ENCODE data around the gene TMC8. TPM values are rescaled to one million over a fixed set of nuclear protein-coding genes. Genes with fewer than 3 reads are reported as not detected.

Gene TMC8
- total and polyA plus RNA-seq, 2 donors from 2014 or later: 1.0 to 35.9 TPM

DNA sequence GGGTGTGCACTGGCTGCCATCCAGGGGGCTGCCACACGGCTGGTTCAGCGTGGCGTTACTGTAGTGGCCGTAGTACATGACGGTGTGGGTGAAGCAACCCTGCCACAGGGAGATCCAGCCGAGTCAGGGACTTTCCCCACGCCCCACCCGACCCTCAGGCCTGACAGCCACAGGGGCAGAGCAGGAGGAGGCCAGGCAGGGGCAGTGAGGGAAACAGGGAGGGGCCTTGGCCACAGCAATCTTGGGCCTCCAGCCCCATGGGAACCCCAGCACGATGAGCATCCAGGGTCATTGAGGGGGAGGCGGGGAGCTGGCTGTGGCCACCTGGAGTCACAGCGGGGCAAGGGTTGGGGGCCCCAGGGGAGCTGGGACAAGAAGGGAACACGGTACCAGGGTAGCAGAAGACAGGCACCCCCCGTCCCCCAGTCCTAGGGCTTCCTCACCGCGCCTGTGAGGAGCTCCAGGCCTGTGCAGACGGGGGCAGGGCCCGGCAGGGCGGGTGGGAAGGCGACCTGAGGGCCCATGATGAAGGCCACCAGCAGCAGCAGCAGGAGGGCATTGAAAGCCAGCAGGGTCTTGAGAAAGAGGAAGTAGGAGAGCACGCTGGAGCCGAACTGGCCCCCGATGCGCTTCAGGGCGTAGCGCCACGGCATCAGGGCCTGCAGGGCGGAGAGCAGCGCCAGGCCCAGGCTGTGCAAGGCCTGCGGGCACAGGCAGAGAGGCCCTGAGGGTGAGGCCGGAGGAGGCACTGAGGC lies 6.3 kb upstream of the TMC8 start:
- peaks cover 0 to 5% (median 0%) of the 10 kb centered on the region in 3 donors for H3K36me3 ChIP-seq (ENCODE audit: control insufficient read depth in 2 of 3, insufficient read depth in 3 of 3, low read length in 3 of 3)
- H3K4me3 ChIP-seq (ENCODE audit: low read length in 3 of 3): no peak overlapping the region
- H3K27ac ChIP-seq (ENCODE audit: low read depth in 2 of 2, low read length in 2 of 2): no peak overlapping the region
- intact Hi-C loops (cut with DNase I): no loop called here
- H3K27me3 ChIP-seq (ENCODE audit: control insufficient read depth, insufficient read depth, low read length): no peaks in the 10 kb centered on the region
- TF ChIP-seq CTCF (IDR thresholded peaks at IDR 0.05; ENCODE audit: borderline replicate concordance, extremely low read depth, insufficient read depth): no peak
- no peak overlapping the region for H3K9ac ChIP-seq (ENCODE audit: low read length in 3 of 3)
- FAIRE-seq (no peak), DNase-seq (peak in 1 of 5 donors; percentile 71)
- H3K4me1 ChIP-seq (ENCODE audit: control insufficient read depth in 2 of 3, insufficient read depth in 2 of 3, low read depth in 1 of 3, low read length in 3 of 3): peaks cover 0 to 10% (median 0%) of the 10 kb centered on the region in 3 donors
- H3K9me3 ChIP-seq (ENCODE audit: control insufficient read depth in 2 of 3, insufficient read depth in 1 of 3, low read length in 3 of 3): no peaks in the 10 kb centered on the region

DNA sequence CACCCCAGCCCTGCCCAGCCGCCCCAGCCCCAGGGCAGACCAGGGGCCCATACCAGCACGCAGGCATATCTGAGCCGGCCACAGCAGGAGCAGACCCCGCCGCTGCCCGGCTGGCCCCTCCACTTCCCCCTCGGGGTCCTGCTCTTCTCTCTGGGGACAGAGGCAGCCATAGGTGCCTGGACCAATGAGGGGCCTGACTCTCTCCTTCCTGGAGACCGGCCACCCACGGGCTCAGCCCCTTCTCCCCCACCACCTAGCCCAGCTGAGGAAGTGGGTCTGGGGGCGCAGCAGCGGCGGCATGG lies 5.8 kb upstream of the TMC8 start:
- H3K9ac ChIP-seq (ENCODE audit: low read length in 3 of 3): no peak overlapping the region

DNA sequence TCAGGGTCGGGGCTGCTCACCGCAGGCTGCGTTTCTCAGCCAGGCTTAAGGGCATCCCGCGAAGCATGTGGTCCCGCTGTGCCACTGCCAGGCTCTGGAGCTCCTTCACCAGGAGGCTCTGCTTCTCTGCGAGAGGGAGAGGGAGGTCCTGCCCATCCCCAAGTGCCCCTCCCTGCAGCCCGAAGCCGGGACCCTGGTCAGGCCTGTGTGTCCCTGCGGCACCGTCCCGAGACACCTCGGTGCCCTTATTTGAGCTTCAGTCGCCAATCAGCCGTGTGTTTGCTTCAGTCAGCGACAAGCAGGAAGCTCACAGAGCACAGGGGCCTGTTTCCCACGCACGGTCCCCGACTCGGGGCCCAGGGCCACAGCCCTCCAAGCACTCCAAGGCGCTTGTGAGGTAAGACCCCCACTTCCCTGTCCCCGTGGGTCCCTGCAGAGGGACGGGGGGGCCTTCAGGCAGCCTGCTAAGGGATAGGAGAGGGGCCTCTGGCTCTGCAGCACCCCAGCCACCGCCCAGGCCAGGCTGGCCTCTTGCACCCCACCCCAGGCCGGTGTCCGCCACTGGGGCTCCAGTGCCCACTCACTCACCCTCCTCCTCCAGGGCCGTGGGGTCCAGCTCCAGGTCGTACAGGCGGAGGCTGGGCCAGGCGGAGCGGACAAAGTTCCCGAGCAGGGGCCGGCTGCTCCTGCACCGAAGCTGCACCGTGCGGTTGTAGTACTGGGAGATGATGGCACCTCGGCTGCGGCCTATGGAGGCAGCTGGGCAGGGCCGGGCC lies 5.2 kb upstream of the TMC8 start:
- DNase-seq (peak in 1 of 5 donors; percentile 67), FAIRE-seq (no peak)
- Histone ChIP-seq H3K4me1 (ENCODE audit: control insufficient read depth in 2 of 3, insufficient read depth in 2 of 3, low read depth in 1 of 3, low read length in 3 of 3) (peaks cover 0 to 15% (median 0%) of the 10 kb centered on the region in 3 donors), H3K9ac (ENCODE audit: low read length in 3 of 3) (no peak overlapping the region), H3K36me3 (ENCODE audit: control insufficient read depth in 2 of 3, insufficient read depth in 3 of 3, low read length in 3 of 3) (peaks cover 0 to 5% (median 0%) of the 10 kb centered on the region in 3 donors), H3K9me3 (ENCODE audit: control insufficient read depth in 2 of 3, insufficient read depth in 1 of 3, low read length in 3 of 3) (no peaks in the 10 kb centered on the region), H3K4me3 (ENCODE audit: low read length in 3 of 3) (no peak overlapping the region), H3K27me3 (ENCODE audit: control insufficient read depth, insufficient read depth, low read length) (no peaks in the 10 kb centered on the region), H3K27ac (ENCODE audit: low read depth in 2 of 2, low read length in 2 of 2) (no peak overlapping the region)
- TF ChIP-seq CTCF (IDR thresholded peaks at IDR 0.05; ENCODE audit: borderline replicate concordance, extremely low read depth, insufficient read depth): no peak
- intact Hi-C loops (cut with DNase I): no loop called here

More for the DNA sequence above, 5.8 kb upstream of the TMC8 start:
- Histone ChIP-seq H3K4me3 (ENCODE audit: low read length in 3 of 3) (no peak overlapping the region), H3K27me3 (ENCODE audit: control insufficient read depth, insufficient read depth, low read length) (no peaks in the 10 kb centered on the region), H3K9me3 (ENCODE audit: control insufficient read depth in 2 of 3, insufficient read depth in 1 of 3, low read length in 3 of 3) (no peaks in the 10 kb centered on the region), H3K4me1 (ENCODE audit: control insufficient read depth in 2 of 3, insufficient read depth in 2 of 3, low read depth in 1 of 3, low read length in 3 of 3) (peaks cover 0 to 14% (median 0%) of the 10 kb centered on the region in 3 donors), H3K27ac (ENCODE audit: low read depth in 2 of 2, low read length in 2 of 2) (no peak overlapping the region), H3K36me3 (ENCODE audit: control insufficient read depth in 2 of 3, insufficient read depth in 3 of 3, low read length in 3 of 3) (peaks cover 0 to 5% (median 0%) of the 10 kb centered on the region in 3 donors)
- no peak for TF ChIP-seq CTCF (IDR thresholded peaks at IDR 0.05; ENCODE audit: borderline replicate concordance, extremely low read depth, insufficient read depth)
- DNase-seq (peak in 1 of 5 donors; percentile 77), FAIRE-seq (no peak)
- intact Hi-C loops (cut with DNase I): no loop called here

All from kidney (tissue), 14 donors.